Measurements from ENCODE around the gene RAPGEF1. TPM values are rescaled to one million over a fixed set of nuclear protein-coding genes. Genes with fewer than 3 reads are reported as not detected.
"Not testable (repeated sequence)": the region's sequence is repeated elsewhere in the genome, so short reads cannot be mapped to it uniquely, and the experiment has no call there.

RAPGEF1 gene
- total and polyA plus RNA-seq, 2 donors (not counting 3 experiments of a cell fraction or from before 2014, with no cell fraction given) = 50.0 to 124 TPM

GRCh38 chr9:131663288-131663687 lies 76.6 kb downstream of the RAPGEF1 start:
- H3K79me2 ChIP-seq (ENCODE audit: control insufficient read depth, insufficient read depth, low read length) = peaks cover 71% of the 10 kb centered on the region
- H3K27ac ChIP-seq (ENCODE audit: insufficient read depth, low read depth, low read length) = no peak overlapping the region
- no peaks in the 10 kb centered on the region for H3K9me1 ChIP-seq (replicated peaks; ENCODE audit: control insufficient read depth, extremely low read depth, insufficient read depth, low read length)
- H3K4me1 ChIP-seq (ENCODE audit: control insufficient read depth, extremely low read depth, insufficient read depth, low read length) = peaks cover 52% of the 10 kb centered on the region
- BruUV-seq (replicated peaks) = no TSS peak
- intact Hi-C loops (cut with micrococcal nuclease) (no loop called here), dilution Hi-C loops (cut with MboI; ENCODE audit: extremely low pct_ligation_motif_present, low sequenced_read_pairs) (no loop called here)
- H3K4me2 ChIP-seq (ENCODE audit: insufficient read depth, low read length) = no peak overlapping the region
- no peaks in the 10 kb centered on the region for H3K27me3 ChIP-seq (ENCODE audit: control insufficient read depth in 2 of 2, insufficient read depth in 2 of 2, low read length in 2 of 2)
- H4K20me1 ChIP-seq (replicated peaks; ENCODE audit: control insufficient read depth, extremely low read depth, insufficient read depth, low read length) = no peaks in the 10 kb centered on the region
- no peak overlapping the region for H2AFZ ChIP-seq (ENCODE audit: low read depth, low read length)
- no peaks in the 10 kb centered on the region for H3K36me3 ChIP-seq (ENCODE audit: control insufficient read depth in 2 of 2, extremely low read depth in 1 of 2, insufficient read depth in 2 of 2, low read length in 2 of 2)
- no peak overlapping the region for H3K9ac ChIP-seq (replicated peaks; ENCODE audit: extremely low read depth, insufficient read depth, low read length)
- H3K9me3 ChIP-seq (replicated peaks; ENCODE audit: control insufficient read depth, insufficient read depth, low read length) = no peaks in the 10 kb centered on the region
- FAIRE-seq (no peak), DNase-seq (ENCODE audit: low read depth, low spot score) (no peak)
- POLR2A ChIA-PET = no interaction called here
- no peak overlapping the region for H3K4me3 ChIP-seq (replicated peaks in 1 of 3; ENCODE audit: insufficient read depth in 1 of 3, low read depth in 1 of 3, low read length in 3 of 3)
- TF ChIP-seq JUN (IDR thresholded peaks at IDR 0.05; ENCODE audit: borderline replicate concordance, insufficient read depth, insufficient read length, low read depth) = no peak
- CTCF ChIA-PET = no interaction called here

DNA sequence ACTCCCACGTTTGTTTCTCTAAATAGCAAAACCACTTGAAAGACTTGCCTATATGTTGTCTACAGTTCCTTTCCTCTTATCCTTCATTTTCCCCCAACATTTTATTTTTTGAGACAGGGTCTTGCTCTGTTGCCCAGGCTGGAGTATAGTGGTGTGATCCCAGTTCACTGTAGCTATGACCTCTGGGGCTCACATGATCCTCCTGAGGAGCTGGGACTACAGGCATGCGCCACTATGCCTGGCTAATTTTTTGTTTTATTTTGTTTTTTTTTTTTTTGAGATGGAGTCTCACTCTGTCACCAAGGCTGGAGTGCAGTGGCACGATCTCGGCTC lies 77.6 kb downstream of the RAPGEF1 start:
- H3K27me3 ChIP-seq (ENCODE audit: control insufficient read depth in 2 of 2, insufficient read depth in 2 of 2, low read length in 2 of 2); H3K9ac ChIP-seq (replicated peaks; ENCODE audit: extremely low read depth, insufficient read depth, low read length); H4K20me1 ChIP-seq (replicated peaks; ENCODE audit: control insufficient read depth, extremely low read depth, insufficient read depth, low read length); H3K36me3 ChIP-seq (ENCODE audit: control insufficient read depth in 2 of 2, extremely low read depth in 1 of 2, insufficient read depth in 2 of 2, low read length in 2 of 2); H3K9me1 ChIP-seq (replicated peaks; ENCODE audit: control insufficient read depth, extremely low read depth, insufficient read depth, low read length); H3K4me3 ChIP-seq (replicated peaks in 1 of 3; ENCODE audit: insufficient read depth in 1 of 3, low read depth in 1 of 3, low read length in 3 of 3); dilution Hi-C loops (cut with MboI; ENCODE audit: extremely low pct_ligation_motif_present, low sequenced_read_pairs); H3K9me3 ChIP-seq (replicated peaks; ENCODE audit: control insufficient read depth, insufficient read depth, low read length); POLR2A ChIA-PET; DNase-seq (ENCODE audit: low read depth, low spot score); FAIRE-seq; intact Hi-C loops (cut with micrococcal nuclease); H2AFZ ChIP-seq (ENCODE audit: low read depth, low read length); BruUV-seq (replicated peaks); H3K4me2 ChIP-seq (ENCODE audit: insufficient read depth, low read length): not testable (repeated sequence)
- Histone ChIP-seq H3K4me1 (ENCODE audit: control insufficient read depth, extremely low read depth, insufficient read depth, low read length) (peaks cover 52% of the 10 kb centered on the region), H3K79me2 (ENCODE audit: control insufficient read depth, insufficient read depth, low read length) (peaks cover 73% of the 10 kb centered on the region), H3K27ac (ENCODE audit: insufficient read depth, low read depth, low read length) (peak overlapping the region; percentile 41)
- CTCF ChIA-PET = interaction anchor here (1.4 kb wide), 1 partner anchor 20 kb away, joined by 3 read pairs; no protein-coding TSS in a partner anchor
